Ishikawa (cell line): ENCODE results near the gene OR9Q2.

Source experiments
- CREB1 ChIP-seq: IDR thresholded peaks from 2 replicates; pipeline ENCODE4 v1.6.1; 2012; ENCODE audit warnings: low read depth
- EGR1 ChIP-seq: IDR thresholded peaks from 2 replicates; pipeline ENCODE4 v1.6.1; 2012
- EP300 ChIP-seq: IDR thresholded peaks from 2 replicates; pipeline ENCODE4 v1.6.1; 2012; ENCODE audit warnings: borderline replicate concordance
- RAD21 ChIP-seq: IDR thresholded peaks from 2 replicates; pipeline ENCODE4 v1.6.1; 2012; ENCODE audit warnings: low read depth
- TAF1 ChIP-seq: IDR thresholded peaks from 2 replicates; pipeline ENCODE4 v1.6.1; 2012; ENCODE audit warnings: low read depth, mild to moderate bottlenecking
- TEAD4 ChIP-seq: IDR thresholded peaks from 2 replicates; pipeline ENCODE4 v1.6.1; 2012
- YY1 ChIP-seq: IDR thresholded peaks from 2 replicates; pipeline ENCODE4 v1.6.1; 2012; ENCODE audit warnings: low read depth
- ZBTB7A ChIP-seq: IDR thresholded peaks from 2 replicates; pipeline ENCODE4 v1.6.1; 2012; ENCODE audit warnings: low read depth
- TF ChIP-seq, protein P1 (sequence below): IDR thresholded peaks from 2 replicates; pipeline ENCODE4 v1.6.1; 2012

DNA sequence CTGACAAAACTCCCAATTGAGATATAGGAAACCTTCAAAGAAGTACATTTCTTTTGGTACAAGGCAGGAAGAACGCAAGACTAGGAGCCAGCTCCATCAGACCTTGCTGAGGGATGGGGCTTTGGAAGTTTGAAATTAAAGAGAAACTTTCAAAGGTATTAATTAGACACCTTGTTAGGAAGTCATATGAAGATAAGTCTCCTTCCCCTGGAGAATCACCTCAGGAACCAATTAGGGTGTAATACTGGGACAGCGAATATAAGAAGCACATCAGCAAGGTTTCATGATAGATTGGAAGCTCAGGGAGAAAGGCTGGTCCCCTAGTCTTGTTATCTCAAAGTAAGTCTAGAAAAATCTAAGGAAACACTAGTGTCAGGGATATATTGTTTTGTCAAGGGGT, at the start of gene OR9Q2:
- TF ChIP-seq EGR1 (no peak), TEAD4 (no peak), CREB1 (no peak), TAF1 (no peak), EP300 (no peak), ZBTB7A (no peak), RAD21 (no peak), YY1 (no peak)
- TF ChIP-seq, protein P1, sequence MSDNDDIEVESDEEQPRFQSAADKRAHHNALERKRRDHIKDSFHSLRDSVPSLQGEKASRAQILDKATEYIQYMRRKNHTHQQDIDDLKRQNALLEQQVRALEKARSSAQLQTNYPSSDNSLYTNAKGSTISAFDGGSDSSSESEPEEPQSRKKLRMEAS = no peak
